GM21367 (cell line): ENCODE measurements around the gene PBX3.
"Not testable (repeated sequence)": the region's sequence is repeated elsewhere in the genome, so short reads cannot be mapped to it uniquely, and the experiment has no call there.

ENCODE experiments used
- ATAC-seq: cut with Tn5 transposase; IDR thresholded peaks from one replicate; pipeline ENCODE4 v1.9.1; 2021; ENCODE audit not compliant: unreplicated experiment

The PBX3 gene

DNA sequence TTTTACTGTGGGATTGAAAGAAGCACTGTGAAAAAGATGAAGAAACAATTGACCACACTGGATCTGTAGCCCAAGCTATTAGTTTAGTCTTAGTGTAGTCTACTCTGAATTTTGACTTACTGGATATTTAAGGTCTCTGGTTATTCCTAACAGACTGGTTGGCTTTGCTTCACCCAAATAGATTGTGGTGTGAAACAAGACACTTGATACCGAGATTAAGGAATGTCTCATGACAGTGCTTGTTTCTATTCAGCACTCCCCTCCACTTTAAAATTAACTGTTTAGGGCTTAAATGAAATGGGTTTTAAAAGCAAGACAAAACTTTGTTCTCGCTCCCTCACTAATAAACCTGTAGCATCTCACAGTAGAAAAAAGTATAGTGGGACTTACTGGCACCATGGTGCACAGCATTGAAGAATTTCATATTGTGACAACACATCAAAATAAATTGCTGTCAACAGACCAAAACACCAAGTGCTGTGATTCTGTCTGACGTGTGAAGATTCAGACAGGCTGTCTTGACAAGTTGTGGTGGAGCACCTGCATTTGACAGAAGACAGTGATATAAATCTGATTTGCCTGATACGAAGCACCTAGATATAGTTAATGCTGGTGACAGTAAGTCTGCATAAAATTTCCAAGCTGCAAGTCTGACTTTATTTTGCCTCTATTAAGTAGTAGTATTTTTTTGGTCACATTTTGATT lies 73.1 kb downstream of the PBX3 start:
- no peak for ATAC-seq

DNA sequence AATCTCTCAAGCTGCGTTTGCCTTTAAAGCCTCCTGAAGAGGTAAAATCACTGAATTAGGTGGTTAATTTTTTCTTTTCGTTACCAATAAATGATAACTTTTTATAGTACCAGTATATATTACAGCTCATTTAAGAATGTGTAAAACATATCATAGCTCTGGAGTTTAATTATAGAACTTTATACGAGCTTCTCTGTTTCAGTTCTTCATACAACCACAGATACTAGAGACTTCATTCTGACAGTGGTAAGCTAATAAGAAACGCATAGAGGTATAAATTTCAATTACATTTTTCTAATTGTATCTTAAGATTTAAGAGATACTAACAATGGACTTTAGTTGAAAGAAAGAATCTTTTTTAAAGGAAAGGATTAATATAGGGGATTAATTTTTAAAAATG lies 73.9 kb downstream of the PBX3 start:
- ATAC-seq, result no peak

DNA sequence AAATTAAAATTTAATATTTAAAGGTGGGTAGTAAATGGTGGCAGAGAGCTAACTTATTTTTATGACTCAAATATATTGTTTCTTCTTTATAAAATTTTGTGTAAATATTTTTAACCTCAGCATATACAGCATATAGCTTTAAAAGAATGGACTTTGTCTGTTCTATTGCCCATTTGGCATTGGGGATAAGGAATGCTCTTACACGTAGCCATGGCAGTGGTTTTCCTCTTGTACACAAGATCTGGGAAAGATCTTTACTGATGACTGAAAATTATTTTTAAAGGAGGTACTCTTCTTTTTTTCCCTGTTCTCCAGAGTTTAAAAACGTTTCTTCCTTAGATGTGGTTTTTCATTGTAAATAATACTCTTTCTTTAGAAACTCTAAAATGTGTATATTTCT lies 75.0 kb downstream of the PBX3 start:
- no peak for ATAC-seq

DNA sequence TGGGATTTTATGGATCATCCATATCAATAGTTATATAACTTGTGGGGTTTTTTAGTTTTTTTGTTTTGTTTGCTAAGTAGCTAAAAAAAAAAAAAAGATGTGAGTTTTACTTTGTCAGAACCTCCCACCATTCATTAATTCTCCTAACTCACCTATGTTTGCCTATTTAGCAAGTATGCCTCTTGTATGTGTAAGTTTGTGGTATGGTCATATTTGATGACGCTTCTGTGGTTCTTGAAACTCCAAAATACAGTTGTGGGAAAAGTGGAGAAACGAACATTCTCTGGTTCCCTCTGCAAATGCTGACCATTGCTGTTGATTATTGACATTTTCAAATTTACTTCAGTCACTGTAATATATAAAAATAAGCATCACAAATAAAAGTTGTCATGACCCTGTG lies 75.7 kb downstream of the PBX3 start:
- ATAC-seq, result no peak

GRCh38 chr9:125823874-125824406 lies 76.8 kb downstream of the PBX3 start:
- ATAC-seq, result not testable (repeated sequence)

DNA sequence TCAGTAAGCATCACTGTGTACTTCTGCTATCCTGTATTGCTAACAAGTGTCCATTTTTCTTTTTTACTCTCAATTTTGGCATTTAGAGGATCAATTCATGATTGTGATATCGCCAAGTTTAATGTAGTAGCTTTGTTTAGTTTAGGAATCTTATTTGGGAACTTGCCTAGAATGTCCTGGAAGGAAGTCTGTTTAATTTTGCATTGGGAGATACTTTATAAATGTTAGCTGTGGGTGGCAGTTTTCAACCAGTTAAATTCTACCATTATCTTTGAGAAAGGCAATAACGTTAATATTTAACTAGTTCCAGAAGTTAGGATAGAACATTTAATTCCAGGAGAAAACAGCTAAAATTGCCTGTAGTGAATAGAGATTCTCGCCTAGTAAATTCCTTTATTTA lies 78.6 kb downstream of the PBX3 start:
- no peak for ATAC-seq

DNA sequence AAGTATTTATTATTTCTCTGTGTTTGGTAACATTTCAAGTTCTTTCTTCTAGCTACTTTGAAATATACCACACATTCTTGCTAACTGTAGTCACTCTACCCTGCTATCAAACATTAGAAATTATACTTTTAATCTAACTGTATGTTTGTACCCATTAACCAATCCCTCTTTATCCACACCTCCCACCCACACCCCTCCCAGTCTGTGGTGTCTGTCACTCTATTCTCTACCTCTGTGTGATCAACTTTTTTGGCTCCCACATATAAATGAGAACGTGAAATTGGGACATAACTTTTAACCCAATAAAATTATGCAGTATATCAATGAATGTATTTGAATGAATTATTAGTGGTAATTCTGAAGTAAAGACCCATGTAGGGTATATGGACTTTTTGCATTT lies 79.7 kb downstream of the PBX3 start:
- no peak for ATAC-seq

DNA sequence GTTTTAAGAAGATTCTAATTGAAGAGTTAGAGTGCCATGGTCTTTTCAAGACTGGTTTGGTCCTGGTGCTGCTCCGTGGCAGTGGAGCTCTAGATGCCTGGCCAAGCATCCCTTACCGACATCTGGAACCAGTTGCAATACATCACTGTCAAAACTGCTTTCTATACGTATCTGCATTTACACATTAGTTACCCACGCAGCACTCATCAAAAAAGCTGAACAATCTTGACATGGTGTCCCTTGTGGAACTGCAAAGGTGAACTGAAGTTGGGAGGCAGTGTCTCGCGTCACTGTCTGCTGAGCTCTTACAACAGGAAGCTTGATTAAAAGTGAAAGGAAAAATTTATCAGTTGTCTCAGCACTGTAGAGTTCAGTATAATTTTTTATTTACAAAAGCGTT lies 82.6 kb downstream of the PBX3 start:
- peak; percentile 37 for ATAC-seq

- ATAC-seq, result no peak
Observed at GRCh38 chr9:125831054-125831453, 83.9 kb downstream of the PBX3 start.

GRCh38 chr9:125831616-125832015 lies 84.4 kb downstream of the PBX3 start:
- no peak for ATAC-seq

GRCh38 chr9:125835655-125836054 lies 88.5 kb downstream of the PBX3 start:
- ATAC-seq, result no peak

DNA sequence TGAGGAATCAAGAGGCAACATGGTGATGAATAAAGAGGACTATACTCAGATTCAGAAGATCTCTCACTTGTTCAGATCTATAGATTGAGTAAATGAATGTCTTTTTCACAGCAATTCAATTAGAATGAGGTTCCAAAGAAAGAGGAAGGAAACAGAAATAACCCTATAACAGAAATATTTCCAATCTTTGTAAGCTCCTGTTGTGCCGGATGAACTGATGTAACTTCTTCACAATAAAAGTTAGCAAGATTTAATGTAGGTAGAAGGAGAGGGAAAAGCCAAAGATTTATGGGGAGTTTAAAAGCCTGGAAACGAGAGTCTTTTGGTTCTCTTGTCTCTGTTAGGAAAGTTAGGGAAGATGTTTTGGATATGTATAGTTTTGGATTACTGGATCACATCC lies 92.1 kb downstream of the PBX3 start:
- ATAC-seq, result no peak

GRCh38 chr9:125841444-125841843 lies 94.3 kb downstream of the PBX3 start:
- no peak for ATAC-seq

DNA sequence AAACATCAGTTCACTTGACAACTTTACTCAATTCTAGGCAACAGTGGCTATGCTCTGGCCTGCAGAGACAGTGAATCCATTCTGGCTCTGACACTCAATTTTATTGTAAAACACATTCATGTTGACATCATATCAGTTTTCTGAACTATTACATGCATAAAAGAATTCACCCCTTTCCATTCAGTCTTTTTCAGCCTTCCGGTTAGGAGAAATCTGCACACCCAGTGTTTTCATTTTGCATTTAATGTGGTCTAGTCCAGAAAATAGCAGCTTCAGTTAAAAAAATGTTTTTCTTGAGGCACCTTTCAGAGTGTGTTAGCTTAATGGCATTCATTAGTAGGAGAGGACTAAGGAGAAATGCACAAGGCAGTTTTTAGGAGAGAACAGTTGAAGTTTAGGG lies 95.1 kb downstream of the PBX3 start:
- ATAC-seq, result no peak

- no peak for ATAC-seq
Observed at GRCh38 chr9:125843646-125844045, 96.5 kb downstream of the PBX3 start.

- no peak for ATAC-seq
Observed at GRCh38 chr9:125844611-125845010, 97.4 kb downstream of the PBX3 start.

DNA sequence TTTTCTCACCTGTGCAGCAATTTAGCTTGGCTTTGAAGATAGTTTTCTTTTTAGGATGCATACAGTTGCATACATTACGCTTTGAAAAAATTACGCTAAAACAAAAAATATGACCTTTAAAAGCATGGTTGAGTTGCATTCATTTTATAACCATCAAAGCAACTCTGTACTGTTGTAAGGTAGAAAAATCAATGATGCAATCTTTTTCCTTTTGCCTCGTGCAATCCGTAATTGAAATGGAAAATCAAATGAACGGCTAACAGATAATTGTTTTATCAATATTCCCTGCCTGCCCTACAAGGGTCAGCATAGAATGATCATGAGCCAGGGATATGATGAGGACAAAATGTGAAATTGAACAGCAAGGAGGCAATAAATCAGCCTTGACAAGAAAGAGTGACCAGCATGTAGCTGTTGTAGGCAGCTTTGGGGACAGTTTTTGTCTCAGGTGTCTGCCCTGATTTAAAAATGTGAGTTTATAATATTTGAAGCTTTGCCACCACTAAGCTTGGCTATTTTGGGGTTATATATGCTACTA lies 98.2 kb downstream of the PBX3 start:
- no peak for ATAC-seq

DNA sequence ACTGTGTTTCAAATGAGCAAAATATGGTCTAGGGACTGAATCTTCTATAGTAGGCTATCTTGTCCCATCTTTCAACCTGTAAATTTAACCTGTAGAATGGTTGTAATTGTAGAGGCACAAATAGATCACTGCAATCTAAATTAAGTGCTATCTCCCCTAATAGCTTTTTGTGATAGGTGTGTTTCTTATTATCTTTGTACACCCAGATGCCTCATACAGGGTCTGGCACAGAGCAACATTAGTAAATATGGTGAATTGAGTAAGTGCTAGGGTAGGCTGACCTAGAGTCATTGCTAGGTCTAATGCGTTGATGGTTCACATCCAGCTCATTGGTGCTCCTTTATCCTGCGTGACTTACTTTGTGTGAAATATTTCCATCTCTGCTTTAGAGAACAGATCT lies 100.6 kb downstream of the PBX3 start:
- ATAC-seq, result no peak

GRCh38 chr9:125850106-125850632 lies 103.0 kb downstream of the PBX3 start:
- no peak for ATAC-seq

DNA sequence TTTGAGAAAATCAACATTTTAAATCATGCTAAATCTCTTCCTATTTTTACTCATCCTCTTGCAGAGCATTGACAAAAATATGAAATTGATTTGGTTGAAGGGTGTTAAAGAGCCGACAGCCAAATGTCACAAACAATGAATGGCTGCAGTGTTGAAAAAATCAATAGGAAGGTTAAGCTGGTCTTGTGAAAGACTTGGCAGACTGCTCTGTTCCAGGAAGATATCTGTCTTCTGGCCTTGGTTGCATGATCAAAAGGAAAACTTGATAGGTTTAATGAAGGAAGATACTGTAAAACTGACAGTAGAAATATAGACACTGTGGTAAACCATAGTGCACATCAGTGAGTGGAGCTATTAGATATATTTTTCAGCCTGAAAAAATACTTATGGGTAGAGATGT lies 103.6 kb downstream of the PBX3 start:
- no peak for ATAC-seq

- ATAC-seq, result no peak
Observed at GRCh38 chr9:125851979-125852378, 104.8 kb downstream of the PBX3 start.

DNA sequence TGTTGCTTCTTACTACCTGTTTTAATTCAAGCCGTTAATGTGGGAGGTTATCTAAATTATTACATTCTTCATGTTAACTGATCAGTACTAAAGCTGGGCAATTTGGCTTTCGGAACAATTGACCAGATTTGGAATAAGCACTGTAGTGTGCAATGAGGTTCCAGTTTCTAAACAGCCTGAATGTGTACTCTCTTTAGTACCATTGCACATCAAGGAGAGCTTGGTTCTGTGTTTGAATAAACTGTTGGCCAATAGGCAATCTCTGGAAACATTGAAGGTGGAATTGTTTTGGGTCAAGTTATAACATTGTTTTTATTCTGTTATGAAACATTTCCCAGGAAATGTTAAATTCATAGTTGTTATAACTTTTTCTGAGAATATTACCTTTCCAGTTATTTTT lies 105.2 kb downstream of the PBX3 start:
- no peak for ATAC-seq
